WTC11 (cell line): ENCODE results near the gene ZP3. TPM values are rescaled to one million over a fixed set of nuclear protein-coding genes. Genes with fewer than 3 reads are reported as not detected.
"Not testable (repeated sequence)": the region's sequence is repeated elsewhere in the genome, so short reads cannot be mapped to it uniquely, and the experiment has no call there.

ENCODE experiments used
- ATAC-seq: fragments of 200-7000 bp; cut with Tn5 transposase; 2 replicates; pipeline ENCODE4 v1.10.0; 2021; ENCODE audit warnings: mild to moderate bottlenecking, moderate library complexity
- CTCF ChIA-PET: fragments of 300-600 bp; sonication (Branson Sonifier 250); formaldehyde crosslinking; loops from one replicate; lab custom pipeline; 2021; ENCODE audit warnings: antibody characterized with exemption; lab: Charles Lee
- POLR2A ChIA-PET: fragments of 350-600 bp; sonication (Branson Sonifier 250); formaldehyde crosslinking; loops from one replicate; lab custom pipeline; 2021; ENCODE audit warnings: antibody characterized with exemption; lab: Charles Lee
- DNase-seq: peaks from one replicate; pipeline ENCODE4 v3.0.0; 2021; ENCODE audit warnings: low spot score
- H3K27ac Mint-ChIP-seq: 2 replicates; pipeline ENCODE4 v1.8.0; 2021; ENCODE audit warnings: mixed read lengths
- H3K27me3 Mint-ChIP-seq: 2 replicates; pipeline ENCODE4 v1.8.0; 2021; ENCODE audit warnings: low read depth, mild to moderate bottlenecking, moderate library complexity, mixed read lengths
- H3K36me3 Mint-ChIP-seq: 2 replicates; pipeline ENCODE4 v1.8.0; 2021; ENCODE audit warnings: mixed read lengths
- H3K4me1 Mint-ChIP-seq: 2 replicates; pipeline ENCODE4 v1.8.0; 2022; ENCODE audit warnings: mixed read lengths
- H3K4me3 Mint-ChIP-seq: 2 replicates; pipeline ENCODE4 v1.8.0; 2021; ENCODE audit warnings: mild to moderate bottlenecking, moderate library complexity, mixed read lengths
- H3K9me3 Mint-ChIP-seq: 2 replicates; pipeline ENCODE4 v1.8.0; 2021; ENCODE audit warnings: mixed read lengths
- EMX1 ChIP-seq: fragments of 250-450 bp; sonication (Bioruptor Pico); IDR thresholded peaks from 2 replicates; pipeline ENCODE4 v1.8.0; 2021; ENCODE audit warnings: mild to moderate bottlenecking
- ESRRA ChIP-seq: sonication (generic); formaldehyde crosslinking; IDR thresholded peaks from 2 replicates; pipeline ENCODE4 v1.8.1; 2022; ENCODE audit warnings: mild to moderate bottlenecking, missing genetic modification reagents, borderline replicate concordance
- GRHL2 ChIP-seq: fragments of 250-450 bp; sonication (Bioruptor Pico); IDR thresholded peaks from 2 replicates; pipeline ENCODE4 v1.8.0; 2022; ENCODE audit warnings: mild to moderate bottlenecking, moderate library complexity; ENCODE audit not compliant: insufficient replicate concordance, severe bottlenecking
- IRF1 ChIP-seq: sonication (generic); formaldehyde crosslinking; IDR thresholded peaks from 2 replicates; pipeline ENCODE4 v1.8.0; 2023; ENCODE audit warnings: missing genetic modification reagents
- JAZF1 ChIP-seq: fragments of 250-450 bp; sonication (Bioruptor Pico); IDR thresholded peaks from 2 replicates; pipeline ENCODE4 v1.9.0; 2021; ENCODE audit warnings: moderate library complexity, mild to moderate bottlenecking, inconsistent platforms
- JUN ChIP-seq: sonication (generic); formaldehyde crosslinking; IDR thresholded peaks from 2 replicates; pipeline ENCODE4 v1.8.0; 2023; ENCODE audit warnings: mild to moderate bottlenecking, missing genetic modification reagents
- MXD4 ChIP-seq: fragments of 250-450 bp; sonication (Bioruptor Pico); IDR thresholded peaks from 2 replicates; pipeline ENCODE4 v1.8.0; 2021; ENCODE audit warnings: mild to moderate bottlenecking, moderate library complexity, borderline replicate concordance
- NR2C2 ChIP-seq: sonication (generic); formaldehyde crosslinking; IDR thresholded peaks from 2 replicates; pipeline ENCODE4 v1.8.0; 2022; ENCODE audit warnings: mild to moderate bottlenecking, missing genetic modification reagents
- NR3C1 ChIP-seq: sonication (generic); formaldehyde crosslinking; conservative IDR thresholded peaks from 2 replicates; pipeline ENCODE4 v1.8.1; 2023; ENCODE audit warnings: low read depth, mild to moderate bottlenecking, missing genetic modification reagents
- SMAD4 ChIP-seq: sonication (generic); formaldehyde crosslinking; IDR thresholded peaks from 2 replicates; pipeline ENCODE4 v1.8.0; 2022; ENCODE audit warnings: mild to moderate bottlenecking, missing genetic modification reagents
- SP1 ChIP-seq: sonication (generic); formaldehyde crosslinking; conservative IDR thresholded peaks from 2 replicates; pipeline ENCODE4 v1.8.1; 2022; ENCODE audit warnings: missing genetic modification reagents
- TP53 ChIP-seq: sonication (generic); formaldehyde crosslinking; IDR thresholded peaks from 2 replicates; pipeline ENCODE4 v1.8.1; 2023; ENCODE audit warnings: mild to moderate bottlenecking, missing genetic modification reagents
- USF1 ChIP-seq: sonication (generic); formaldehyde crosslinking; IDR thresholded peaks from 2 replicates; pipeline ENCODE4 v1.8.0; 2022; ENCODE audit warnings: mild to moderate bottlenecking, missing genetic modification reagents
- ZBTB21 ChIP-seq: sonication (generic); formaldehyde crosslinking; IDR thresholded peaks from 2 replicates; pipeline ENCODE4 v1.8.1; 2023; ENCODE audit warnings: mild to moderate bottlenecking, missing genetic modification reagents, borderline replicate concordance
- ZNF232 ChIP-seq: sonication (generic); formaldehyde crosslinking; IDR thresholded peaks from 2 replicates; pipeline ENCODE4 v1.8.0; 2022; ENCODE audit warnings: mild to moderate bottlenecking, missing genetic modification reagents
- ZNF263 ChIP-seq: sonication (generic); formaldehyde crosslinking; IDR thresholded peaks from 2 replicates; pipeline ENCODE4 v1.8.1; 2022; ENCODE audit warnings: low read depth, mild to moderate bottlenecking, moderate library complexity, missing genetic modification reagents
- ZNF396 ChIP-seq: fragments of 250-450 bp; sonication (Bioruptor Pico); IDR thresholded peaks from 2 replicates; pipeline ENCODE4 v1.8.0; 2021; ENCODE audit warnings: mild to moderate bottlenecking, moderate library complexity, borderline replicate concordance
- total RNA-seq: library from RNA; stranded (reverse); gene quantifications from 3 replicates; pipeline ENCODE4 v1.2.3, GENCODE V29; 2021
- TF ChIP-seq, protein P1 (sequence below): sonication (generic); formaldehyde crosslinking; IDR thresholded peaks from 2 replicates; pipeline ENCODE4 v1.8.1; 2023; ENCODE audit warnings: mild to moderate bottlenecking, missing genetic modification reagents, moderate library complexity
- TF ChIP-seq, protein P2 (sequence below): sonication (generic); formaldehyde crosslinking; IDR thresholded peaks from 2 replicates; pipeline ENCODE4 v1.8.1; 2022; ENCODE audit warnings: low read depth, mild to moderate bottlenecking, moderate library complexity, missing genetic modification reagents, borderline replicate concordance
- TF ChIP-seq, protein P3 (sequence below): sonication (generic); formaldehyde crosslinking; IDR thresholded peaks from 2 replicates; pipeline ENCODE4 v1.8.1; 2023; ENCODE audit warnings: mild to moderate bottlenecking, missing genetic modification reagents, moderate library complexity
- TF ChIP-seq, protein P4 (sequence below): sonication (generic); formaldehyde crosslinking; IDR thresholded peaks from 2 replicates; pipeline ENCODE4 v1.8.0; 2022; ENCODE audit warnings: mild to moderate bottlenecking, missing genetic modification reagents

Gene ZP3
- total RNA-seq, 1 experiment from 2014 or later, result 1.8 TPM

- H3K9me3 Mint-ChIP-seq, H3K36me3 Mint-ChIP-seq, ATAC-seq, H3K4me3 Mint-ChIP-seq, H3K27ac Mint-ChIP-seq, POLR2A ChIA-PET, DNase-seq, H3K27me3 Mint-ChIP-seq, CTCF ChIA-PET: not testable (repeated sequence)
- peaks cover 11% of the 10 kb centered on the region for H3K4me1 Mint-ChIP-seq
These were observed 21.7 kb upstream of the ZP3 start for GRCh38 chr7:76403097-76403496.

- Mint-ChIP-seq H3K36me3 (no peaks in the 10 kb centered on the region), H3K27ac (peak overlapping the region; percentile 7; the same call in 1 of the 2 replicates), H3K9me3 (no peaks in the 10 kb centered on the region)
- no peak for DNase-seq
- CTCF ChIA-PET, result no interaction called here
- TF ChIP-seq ZNF263 (CRISPR knock-in tag), result peak; percentile 36; the same call in 1 of the 2 replicates
- TF ChIP-seq IRF1 (CRISPR knock-in tag), result no peak
- TF ChIP-seq, protein P1, sequence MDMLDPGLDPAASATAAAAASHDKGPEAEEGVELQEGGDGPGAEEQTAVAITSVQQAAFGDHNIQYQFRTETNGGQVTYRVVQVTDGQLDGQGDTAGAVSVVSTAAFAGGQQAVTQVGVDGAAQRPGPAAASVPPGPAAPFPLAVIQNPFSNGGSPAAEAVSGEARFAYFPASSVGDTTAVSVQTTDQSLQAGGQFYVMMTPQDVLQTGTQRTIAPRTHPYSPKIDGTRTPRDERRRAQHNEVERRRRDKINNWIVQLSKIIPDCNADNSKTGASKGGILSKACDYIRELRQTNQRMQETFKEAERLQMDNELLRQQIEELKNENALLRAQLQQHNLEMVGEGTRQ (CRISPR knock-in tag), result no peak
- no peak for TF ChIP-seq ZBTB21 (CRISPR knock-in tag)
- no peak for TF ChIP-seq MXD4 (CRISPR knock-in tag)
- TF ChIP-seq, all 79 proteins: peak for 1
- POLR2A ChIA-PET, result no interaction called here
- ATAC-seq, result peak; percentile 32; the same call in 1 of the 2 replicates
- Mint-ChIP-seq H3K27me3 (no peaks in the 10 kb centered on the region), H3K4me1 (peaks cover 18% of the 10 kb centered on the region), H3K4me3 (no peak overlapping the region)
These were observed 20.8 kb upstream of the ZP3 start for GRCh38 chr7:76403780-76404494.

DNA sequence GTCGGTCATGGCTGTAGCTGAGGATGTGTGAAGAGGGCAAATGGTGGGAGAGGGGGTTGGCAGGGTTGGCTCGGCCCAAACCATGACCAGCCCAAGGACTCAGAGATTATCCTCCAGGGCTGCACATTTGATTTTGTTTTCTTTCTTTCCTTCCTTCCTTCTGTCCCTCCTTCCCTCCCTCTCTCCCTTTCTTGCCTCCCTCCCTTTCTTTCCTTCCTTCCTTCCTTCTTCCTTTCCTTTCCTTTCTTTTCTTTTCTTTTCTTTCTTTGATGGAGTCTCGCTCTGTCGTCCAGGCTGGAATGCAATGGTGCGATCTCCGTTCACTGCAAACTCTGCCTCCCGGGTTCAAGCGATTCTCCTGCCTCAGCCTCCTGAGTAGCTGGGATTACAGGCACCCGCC lies 19.0 kb upstream of the ZP3 start:
- H3K4me3 Mint-ChIP-seq, result no peak overlapping the region
- DNase-seq (no peak), ATAC-seq (no peak)
- H3K36me3 Mint-ChIP-seq, result no peaks in the 10 kb centered on the region
- H3K27ac Mint-ChIP-seq, result no peak overlapping the region
- ChIA-PET POLR2A (no interaction called here), CTCF (no interaction called here)
- TF ChIP-seq JAZF1 (CRISPR knock-in tag) (no peak), SMAD4 (CRISPR knock-in tag) (no peak), ZNF396 (CRISPR knock-in tag) (no peak), EMX1 (CRISPR knock-in tag) (no peak), ZNF232 (CRISPR knock-in tag) (no peak), USF1 (CRISPR knock-in tag) (no peak), NR3C1 (no peak)
- TF ChIP-seq, protein P2, sequence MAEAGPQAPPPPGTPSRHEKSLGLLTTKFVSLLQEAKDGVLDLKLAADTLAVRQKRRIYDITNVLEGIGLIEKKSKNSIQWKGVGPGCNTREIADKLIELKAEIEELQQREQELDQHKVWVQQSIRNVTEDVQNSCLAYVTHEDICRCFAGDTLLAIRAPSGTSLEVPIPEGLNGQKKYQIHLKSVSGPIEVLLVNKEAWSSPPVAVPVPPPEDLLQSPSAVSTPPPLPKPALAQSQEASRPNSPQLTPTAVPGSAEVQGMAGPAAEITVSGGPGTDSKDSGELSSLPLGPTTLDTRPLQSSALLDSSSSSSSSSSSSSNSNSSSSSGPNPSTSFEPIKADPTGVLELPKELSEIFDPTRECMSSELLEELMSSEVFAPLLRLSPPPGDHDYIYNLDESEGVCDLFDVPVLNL (CRISPR knock-in tag), result no peak
- no peaks in the 10 kb centered on the region for H3K27me3 Mint-ChIP-seq
- peaks cover 23% of the 10 kb centered on the region for H3K4me1 Mint-ChIP-seq
- no peaks in the 10 kb centered on the region for H3K9me3 Mint-ChIP-seq

DNA sequence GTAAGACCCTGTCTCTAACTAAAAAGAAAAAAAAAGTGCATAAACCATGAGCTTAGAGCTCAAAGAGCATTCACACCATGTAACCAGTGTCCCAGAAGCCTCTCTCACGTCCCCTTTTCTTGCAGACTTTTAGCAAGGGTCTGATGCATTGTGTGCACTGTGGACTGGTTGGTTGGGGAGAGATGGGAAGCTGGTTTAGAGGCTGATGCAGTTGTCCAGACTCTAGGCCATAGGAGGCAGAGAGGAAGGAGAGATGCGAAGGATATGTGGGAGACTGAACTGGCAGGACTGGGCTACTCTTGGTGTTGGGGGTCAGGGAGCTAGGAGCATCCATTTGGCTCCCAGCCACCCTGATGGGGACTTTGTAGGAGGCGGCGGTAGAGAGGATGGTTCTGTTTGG lies 17.0 kb upstream of the ZP3 start:
- Mint-ChIP-seq H3K36me3 (no peaks in the 10 kb centered on the region), H3K4me3 (peak overlapping the region; percentile 21; the same call in 1 of the 2 replicates), H3K4me1 (peaks cover 23% of the 10 kb centered on the region), H3K9me3 (no peaks in the 10 kb centered on the region), H3K27ac (no peak overlapping the region; the same call in 1 of the 2 replicates), H3K27me3 (no peaks in the 10 kb centered on the region)
- no peak for ATAC-seq
- POLR2A ChIA-PET, result interaction anchor here (1.3 to 1.5 kb wide), 2 partner anchors 12 to 56 kb away, joined by 3 to 4 read pairs; no protein-coding TSS in a partner anchor
- DNase-seq, result no peak
- CTCF ChIA-PET, result interaction anchor here (0.5 to 1.9 kb wide), 2 partner anchors 16 to 123 kb away, joined by 4 to 5 read pairs; no protein-coding TSS in a partner anchor
- TF ChIP-seq GRHL2 (CRISPR knock-in tag), result no peak
- TF ChIP-seq, protein P3, sequence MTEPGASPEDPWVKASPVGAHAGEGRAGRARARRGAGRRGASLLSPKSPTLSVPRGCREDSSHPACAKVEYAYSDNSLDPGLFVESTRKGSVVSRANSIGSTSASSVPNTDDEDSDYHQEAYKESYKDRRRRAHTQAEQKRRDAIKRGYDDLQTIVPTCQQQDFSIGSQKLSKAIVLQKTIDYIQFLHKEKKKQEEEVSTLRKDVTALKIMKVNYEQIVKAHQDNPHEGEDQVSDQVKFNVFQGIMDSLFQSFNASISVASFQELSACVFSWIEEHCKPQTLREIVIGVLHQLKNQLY (CRISPR knock-in tag), result no peak
- TF ChIP-seq, protein P4, sequence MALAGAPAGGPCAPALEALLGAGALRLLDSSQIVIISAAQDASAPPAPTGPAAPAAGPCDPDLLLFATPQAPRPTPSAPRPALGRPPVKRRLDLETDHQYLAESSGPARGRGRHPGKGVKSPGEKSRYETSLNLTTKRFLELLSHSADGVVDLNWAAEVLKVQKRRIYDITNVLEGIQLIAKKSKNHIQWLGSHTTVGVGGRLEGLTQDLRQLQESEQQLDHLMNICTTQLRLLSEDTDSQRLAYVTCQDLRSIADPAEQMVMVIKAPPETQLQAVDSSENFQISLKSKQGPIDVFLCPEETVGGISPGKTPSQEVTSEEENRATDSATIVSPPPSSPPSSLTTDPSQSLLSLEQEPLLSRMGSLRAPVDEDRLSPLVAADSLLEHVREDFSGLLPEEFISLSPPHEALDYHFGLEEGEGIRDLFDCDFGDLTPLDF, result no peak
- TF ChIP-seq NR2C2 (CRISPR knock-in tag), result no peak
- TF ChIP-seq TP53 (CRISPR knock-in tag), result no peak
- no peak for TF ChIP-seq SP1 (CRISPR knock-in tag)
- no peak for TF ChIP-seq JUN (CRISPR knock-in tag)
- TF ChIP-seq ESRRA (CRISPR knock-in tag), result no peak
